ENCODE measurements around the gene LIN37.
"Not testable (repeated sequence)": the region's sequence is repeated elsewhere in the genome, so short reads cannot be mapped to it uniquely, and the experiment has no call there.

LIN37 gene

GRCh38 chr19:35754370-35755130, 6.2 kb downstream of the LIN37 start:
- no peak for DNase-seq

- no peak for DNase-seq
These were observed 6.8 kb downstream of the LIN37 start for GRCh38 chr19:35755131-35755549.

- peak; percentile 58 for DNase-seq
These were observed 7.4 kb downstream of the LIN37 start for GRCh38 chr19:35755550-35756376.

GRCh38 chr19:35756377-35757230, 8.2 kb downstream of the LIN37 start, which contains the start of gene HSPB6:
Gene HSPB6, minus strand, starts transcription at chr19:35757029. Its CDS starts 21 bp downstream, at chr19:35757008.
- no peak for DNase-seq

- DNase-seq, result no peak
These were observed 8.9 kb downstream of the LIN37 start for GRCh38 chr19:35757231-35757748.

GRCh38 chr19:35757749-35758608, 9.6 kb downstream of the LIN37 start, which contains the start of gene PROSER3:
Gene PROSER3, plus strand, starts transcription at chr19:35758176. Its CDS starts 40 bp downstream, at chr19:35758216.
- peak; percentile 99 for DNase-seq

GRCh38 chr19:35759697-35760096, 11.3 kb downstream of the LIN37 start:
- DNase-seq, result no peak

GRCh38 chr19:35760711-35761349, 12.5 kb downstream of the LIN37 start:
- DNase-seq, result no peak

GRCh38 chr19:35764432-35765315, 16.3 kb downstream of the LIN37 start:
- DNase-seq, result no peak

GRCh38 chr19:35766571-35767104, 18.3 kb downstream of the LIN37 start:
- DNase-seq, result no peak

GRCh38 chr19:35767288-35768081, 19.1 kb downstream of the LIN37 start:
- DNase-seq, result no peak

- no peak for DNase-seq
These were observed 19.7 kb downstream of the LIN37 start for GRCh38 chr19:35768082-35768421.

GRCh38 chr19:35772362-35772761, 24.0 kb downstream of the LIN37 start:
- not testable (repeated sequence) for DNase-seq

GRCh38 chr19:35773020-35773806, 24.8 kb downstream of the LIN37 start:
- no peak for DNase-seq

GRCh38 chr19:35774274-35775045, 26.1 kb downstream of the LIN37 start:
- DNase-seq, result no peak

- DNase-seq, result no peak
These were observed 26.6 kb downstream of the LIN37 start for GRCh38 chr19:35775046-35775297.

GRCh38 chr19:35775298-35776101, 27.1 kb downstream of the LIN37 start, which contains the start of gene ARHGAP33:
Gene ARHGAP33, plus strand, starts transcription at chr19:35775564. Its CDS starts 95 bp downstream, at chr19:35775659.
- DNase-seq, result peak; percentile 98
